SKM-1 (cell line): ENCODE results near the gene ADAM30.

ENCODE experiments used
- DNase-seq: peaks from one replicate; lab custom pipeline; 2025; ENCODE audit not compliant: unreplicated experiment; lab: John Stamatoyannopoulos, UW

The ADAM30 gene

GRCh38 chr1:119909890-119910596 is 13.7 kb upstream of the ADAM30 start:
- no peak for DNase-seq

DNA sequence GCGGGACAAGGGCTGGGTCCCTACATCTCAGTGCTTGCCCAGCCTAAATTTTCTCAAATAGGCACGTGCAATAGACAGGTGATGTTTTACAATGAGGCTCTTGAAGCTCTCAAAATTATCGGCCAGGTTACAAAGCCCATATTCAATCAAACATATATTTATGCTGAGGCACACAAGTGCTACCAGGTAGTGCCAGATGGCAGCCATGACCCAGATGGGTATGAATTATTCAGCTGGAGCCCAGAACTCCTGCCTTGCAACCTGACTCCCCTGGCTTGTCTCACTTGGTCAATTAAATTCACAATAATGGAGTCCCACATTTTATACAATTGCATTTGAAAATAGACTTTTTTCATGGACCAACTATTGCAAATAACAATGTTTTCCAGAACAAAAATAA is 12.3 kb upstream of the ADAM30 start:
- no peak for DNase-seq

DNA sequence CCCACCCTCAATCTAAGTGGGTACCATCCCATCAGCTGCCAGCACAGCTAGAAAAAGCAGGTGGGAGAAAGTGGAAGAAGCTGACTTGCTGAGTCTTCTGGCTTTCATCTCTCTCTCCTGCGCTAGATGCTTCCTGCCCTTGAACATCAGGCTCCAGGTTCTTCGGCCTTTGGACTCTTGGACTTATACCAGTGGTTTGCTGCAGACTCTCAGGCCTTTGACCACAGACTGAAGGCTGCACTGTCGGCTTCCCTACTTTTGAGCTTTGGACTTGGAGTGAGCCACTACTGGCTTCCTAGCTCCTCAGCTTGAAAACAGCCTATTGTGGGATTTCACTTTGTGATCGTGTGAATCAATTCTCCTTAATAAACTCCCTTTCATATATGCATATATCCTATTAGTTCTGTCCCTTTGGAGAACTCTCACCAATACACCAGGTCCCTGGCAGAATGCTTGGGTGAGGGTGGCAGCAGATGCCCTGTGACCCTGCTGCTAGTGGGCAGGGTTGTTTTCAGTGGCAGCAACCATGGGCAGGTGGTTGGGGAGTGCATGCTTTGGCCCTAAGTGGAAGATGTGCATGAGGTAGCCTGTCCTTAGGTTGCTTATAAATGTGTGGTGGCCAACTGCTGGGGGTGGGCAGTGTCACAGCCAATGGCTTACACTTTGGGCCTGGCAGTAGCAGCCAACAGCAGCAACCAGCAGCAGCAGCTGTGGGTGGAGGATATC is 10.8 kb upstream of the ADAM30 start:
- no peak for DNase-seq

GRCh38 chr1:119903443-119903835 is 7.1 kb upstream of the ADAM30 start:
- no peak for DNase-seq

GRCh38 chr1:119902775-119903442 is 6.6 kb upstream of the ADAM30 start:
- DNase-seq = no peak

GRCh38 chr1:119898981-119899720 is 2.8 kb upstream of the ADAM30 start:
- no peak for DNase-seq

GRCh38 chr1:119898530-119898929 is 2.2 kb upstream of the ADAM30 start:
- DNase-seq = no peak

GRCh38 chr1:119895102-119895501 is 1.2 kb downstream of the ADAM30 start:
- no peak for DNase-seq

GRCh38 chr1:119893827-119894700 is 2.3 kb downstream of the ADAM30 start:
- DNase-seq = no peak

GRCh38 chr1:119893238-119893791 is 3.0 kb downstream of the ADAM30 start:
- DNase-seq = no peak

DNA sequence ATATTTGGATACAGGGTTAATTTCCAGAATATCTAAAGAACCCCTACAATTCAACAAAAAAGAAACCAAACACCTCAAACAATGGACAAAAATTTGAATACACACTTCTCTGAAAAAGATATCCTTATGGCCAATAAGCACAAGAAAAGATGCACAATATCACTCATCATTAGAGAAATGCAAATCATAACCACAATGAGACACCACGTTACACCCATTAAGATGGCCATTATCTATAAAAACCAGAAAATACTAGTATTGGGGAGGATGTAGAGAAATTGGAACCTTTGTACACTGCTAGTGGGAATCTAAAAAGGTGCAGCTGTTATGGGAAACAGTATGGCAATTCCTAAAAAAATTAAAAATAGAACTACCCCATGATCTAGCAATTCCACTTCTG is 4.9 kb downstream of the ADAM30 start:
- DNase-seq = no peak

DNA sequence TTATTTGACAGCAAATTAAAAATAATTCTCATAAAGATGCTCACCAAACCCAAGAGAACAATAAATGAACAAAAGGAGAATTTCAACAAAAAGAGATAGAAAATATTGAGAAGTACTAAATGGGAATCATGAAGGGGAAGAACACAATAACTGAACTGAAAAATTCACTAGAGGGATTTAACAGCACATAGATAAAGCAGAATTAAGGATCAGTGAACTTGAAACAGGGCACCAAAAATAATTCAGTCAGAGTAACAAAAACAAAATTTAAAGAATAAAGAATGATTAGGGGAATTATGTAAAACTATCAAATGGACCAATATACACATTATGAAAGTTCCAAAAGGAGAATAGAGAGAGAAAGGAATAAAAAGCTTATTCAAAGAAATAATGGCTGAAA is 7.8 kb downstream of the ADAM30 start:
- no peak for DNase-seq

DNA sequence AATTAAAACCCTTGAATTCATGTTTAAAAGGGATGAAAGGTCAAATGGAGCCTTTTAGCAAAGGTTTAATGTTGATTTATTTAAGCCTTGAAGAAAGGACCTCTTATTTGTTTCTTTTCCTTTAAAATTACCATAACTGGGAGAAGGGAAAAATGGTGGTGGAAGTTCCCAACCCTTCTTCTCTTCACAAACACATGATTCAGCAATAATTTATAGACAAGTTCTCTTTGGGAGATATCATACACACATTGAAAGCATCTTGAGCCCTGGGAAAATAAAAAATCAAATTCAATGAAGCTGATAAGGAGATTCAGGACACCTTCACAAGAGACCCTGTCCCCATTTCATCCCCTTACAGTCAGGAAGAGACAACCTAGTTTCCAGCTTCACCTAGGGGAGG is 8.9 kb downstream of the ADAM30 start:
- DNase-seq = no peak

DNA sequence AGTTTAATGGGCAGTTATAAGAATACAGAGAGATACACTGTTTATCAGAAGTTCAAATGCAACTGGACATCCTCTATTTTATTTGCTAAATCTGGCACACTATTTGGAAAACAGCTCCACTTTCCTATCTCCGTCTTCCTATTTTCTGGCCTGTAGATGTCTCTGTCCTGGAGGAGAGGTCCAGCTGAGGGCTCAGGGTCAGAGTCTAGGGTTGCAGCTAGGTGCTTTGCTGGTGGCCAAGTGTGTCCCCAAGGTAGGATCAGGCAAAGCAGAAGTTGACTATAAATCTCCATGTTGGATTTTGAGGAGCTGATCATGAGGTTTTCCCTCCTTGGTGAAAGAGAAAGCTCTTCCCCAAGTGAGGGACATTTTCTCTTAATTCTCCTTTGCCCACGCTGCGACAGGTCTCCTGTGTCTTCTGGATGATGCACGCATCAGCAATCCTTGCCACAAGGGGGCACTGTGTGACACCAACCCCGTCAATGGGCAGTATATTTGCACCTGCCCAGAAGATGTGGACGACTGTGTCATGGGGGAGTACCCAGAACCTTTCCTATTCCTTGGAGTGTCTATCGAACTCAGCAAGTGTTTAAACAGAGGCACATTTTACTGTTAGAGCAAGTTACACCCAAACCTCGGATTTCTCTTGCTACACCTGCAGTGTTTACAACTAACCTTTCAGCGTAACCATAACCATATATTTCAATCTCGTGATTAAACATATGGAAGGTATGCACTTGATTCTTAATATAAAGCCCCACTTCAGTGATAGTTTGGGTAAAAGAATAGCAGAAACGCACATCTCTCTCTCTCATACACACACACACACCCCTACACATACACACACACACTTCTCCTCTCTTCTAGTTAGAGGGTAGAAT is 10.2 kb downstream of the ADAM30 start:
- peak; percentile 4 for DNase-seq

- no peak for DNase-seq
Observed at GRCh38 chr1:119884711-119885110, 11.6 kb downstream of the ADAM30 start.

DNA sequence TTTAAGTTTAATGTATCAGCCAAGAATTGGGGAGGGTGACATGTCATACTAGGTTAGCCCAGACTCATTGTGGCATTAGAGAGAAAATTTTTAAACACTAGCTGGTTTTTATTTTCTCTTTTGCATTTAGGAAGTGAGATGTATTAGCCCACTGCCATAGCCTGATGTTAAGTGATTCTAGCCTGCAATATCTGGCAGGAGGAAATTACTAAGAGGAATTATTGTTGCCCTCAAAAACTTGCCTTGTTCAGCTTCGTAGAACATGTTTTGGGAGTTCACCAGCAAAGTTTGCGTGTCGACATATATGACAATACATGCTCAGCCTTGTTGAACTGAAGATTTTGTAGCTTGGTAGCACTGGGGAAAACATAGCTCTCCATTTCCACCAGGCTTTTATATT is 12.5 kb downstream of the ADAM30 start:
- DNase-seq = no peak

- DNase-seq = no peak
Observed at GRCh38 chr1:119882132-119883049, 13.9 kb downstream of the ADAM30 start.
